K562 (cell line): Measurements from ENCODE around the gene MPND. TPM values are rescaled to one million over a fixed set of nuclear protein-coding genes. Genes with fewer than 3 reads are reported as not detected.

Experiments used
- ELF4 ChIP-seq: fragments of 450-650 bp; formaldehyde crosslinking; IDR thresholded peaks from 2 replicates; pipeline ENCODE4 v1.4.0; 2022; ENCODE audit warnings: missing genetic modification characterization
- ESRRB ChIP-seq: fragments of 250-450 bp; sonication (Bioruptor Pico); IDR thresholded peaks from 2 replicates; pipeline ENCODE4 v1.5.0; 2020; ENCODE audit warnings: mild to moderate bottlenecking, moderate library complexity, borderline replicate concordance
- FOXJ2 ChIP-seq: fragments of 200-800 bp; sonication (Bioruptor generic); IDR thresholded peaks from 2 replicates; pipeline ENCODE4 v1.6.1; 2016; ENCODE audit warnings: missing genetic modification characterization, missing compliant biosample characterization
- GABPA ChIP-seq: fragments of 200-800 bp; sonication (Bioruptor generic); conservative IDR thresholded peaks from 2 replicates; pipeline ENCODE4 v1.6.1; 2016; ENCODE audit warnings: low read depth, missing genetic modification characterization, missing compliant biosample characterization
- GTF2E2 ChIP-seq: fragments of 200-800 bp; sonication (Bioruptor generic); IDR thresholded peaks from 2 replicates; pipeline ENCODE4 v1.6.1; 2016; ENCODE audit warnings: missing genetic modification characterization, missing compliant biosample characterization
- NCOA1 ChIP-seq: fragments of 450-650 bp; IDR thresholded peaks from 2 replicates; pipeline ENCODE4 v1.6.1; 2016; ENCODE audit warnings: low read depth
- PHF21A ChIP-seq: fragments of 450-650 bp; IDR thresholded peaks from 2 replicates; pipeline ENCODE4 v1.6.1; 2017; ENCODE audit warnings: low read depth, borderline replicate concordance
- POLR2B ChIP-seq: fragments of 450-650 bp; IDR thresholded peaks from 2 replicates; pipeline ENCODE4 v1.6.1; 2018; ENCODE audit warnings: low read depth; ENCODE audit not compliant: partially characterized antibody
- POLR2G ChIP-seq: fragments of 200-400 bp; formaldehyde crosslinking; IDR thresholded peaks from 2 replicates; pipeline ENCODE4 v1.6.1; 2017; ENCODE audit warnings: low read depth, mild to moderate bottlenecking, antibody characterized with exemption, low read length, moderate library complexity
- PTRF ChIP-seq: fragments of 450-650 bp; IDR thresholded peaks from 2 replicates; pipeline ENCODE4 v1.6.1; 2016; ENCODE audit warnings: mild to moderate bottlenecking, missing genetic modification characterization, missing compliant biosample characterization
- RAD21 ChIP-seq, 2 experiments: fragments of 250-450 bp in 1 of 2; fragments of 450-650 bp in 1 of 2; sonication (Bioruptor Pico) in 1 of 2; formaldehyde crosslinking in 1 of 2; IDR thresholded peaks in 1 of 2; conservative IDR thresholded peaks in 1 of 2; 2 replicates each; pipeline versions ENCODE4 v1.4.0 to v1.8.0; 2020 to 2022; ENCODE audit warnings: mild to moderate bottlenecking in 2 of 2, moderate library complexity in 1 of 2
- SP1 ChIP-seq: sonication (generic); formaldehyde crosslinking; IDR thresholded peaks from 2 replicates; pipeline ENCODE4 v1.8.1; 2022; ENCODE audit warnings: mild to moderate bottlenecking, missing genetic modification reagents
- USF1 ChIP-seq: sonication (generic); formaldehyde crosslinking; IDR thresholded peaks from 2 replicates; pipeline ENCODE4 v1.9.0; 2022; ENCODE audit warnings: mild to moderate bottlenecking, missing genetic modification reagents
- USF2 ChIP-seq: sonication (generic); formaldehyde crosslinking; IDR thresholded peaks from 2 replicates; pipeline ENCODE4 v1.5.0; 2020; ENCODE audit warnings: missing genetic modification reagents
- polyA plus RNA-seq, 8 experiments: library from polyadenylated mRNA; depleted of rRNA in 4 of 8; stranded (reverse) in 5 of 8; unstranded in 3 of 8; fragments of >200 nt; fragmentation: Nextera tagmentation in 2 of 8; fragmentation: Illumina TruSeq in 1 of 8; extraction: Ambion mirVana in 2 of 8; extraction: Trizol in 1 of 8; gene quantifications; 2 replicates each; pipeline versions ENCODE4 v1.2.1 to v1.2.3, GENCODE V29; 2011 to 2014; ENCODE audit warnings: inconsistent platforms in 1 of 8, missing spikeins in 1 of 8
- total RNA-seq, 7 experiments: library from RNA; depleted of rRNA in 6 of 7; stranded (reverse); fragments of >200 nt in 6 of 7; fragmentation: Illumina TruSeq in 2 of 7; extraction: Trizol in 2 of 7; gene quantifications; 2 replicates each; pipeline versions ENCODE4 v1.2.1 to v1.2.3, GENCODE V29; 2011 to 2021; ENCODE audit warnings: low replicate concordance in 1 of 7
- TF ChIP-seq, protein P1 (sequence below): sonication (generic); formaldehyde crosslinking; IDR thresholded peaks from 2 replicates; pipeline ENCODE4 v1.8.1; 2022; ENCODE audit warnings: missing genetic modification reagents
- TF ChIP-seq, protein P2 (sequence below): IDR thresholded peaks from 2 replicates; pipeline ENCODE4 v1.6.1; 2011; ENCODE audit warnings: borderline replicate concordance, low read depth, mild to moderate bottlenecking, moderate library complexity, low read length; ENCODE audit not compliant: insufficient read depth, poor library complexity, severe bottlenecking
- TF ChIP-seq, protein P3 (sequence below): fragments of 250-450 bp; sonication (Bioruptor Pico); IDR thresholded peaks from 2 replicates; pipeline ENCODE4 v1.5.1; 2021; ENCODE audit warnings: mild to moderate bottlenecking

MPND gene
- total and polyA plus RNA-seq, 9 of the 15 experiments (the other 6 are each of a cell fraction or from before 2014, with no cell fraction given) = 0.25 to 14.0 (median 3.9) TPM

- TF ChIP-seq, protein P1, sequence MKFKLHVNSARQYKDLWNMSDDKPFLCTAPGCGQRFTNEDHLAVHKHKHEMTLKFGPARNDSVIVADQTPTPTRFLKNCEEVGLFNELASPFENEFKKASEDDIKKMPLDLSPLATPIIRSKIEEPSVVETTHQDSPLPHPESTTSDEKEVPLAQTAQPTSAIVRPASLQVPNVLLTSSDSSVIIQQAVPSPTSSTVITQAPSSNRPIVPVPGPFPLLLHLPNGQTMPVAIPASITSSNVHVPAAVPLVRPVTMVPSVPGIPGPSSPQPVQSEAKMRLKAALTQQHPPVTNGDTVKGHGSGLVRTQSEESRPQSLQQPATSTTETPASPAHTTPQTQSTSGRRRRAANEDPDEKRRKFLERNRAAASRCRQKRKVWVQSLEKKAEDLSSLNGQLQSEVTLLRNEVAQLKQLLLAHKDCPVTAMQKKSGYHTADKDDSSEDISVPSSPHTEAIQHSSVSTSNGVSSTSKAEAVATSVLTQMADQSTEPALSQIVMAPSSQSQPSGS (CRISPR knock-in tag) = no peak
- TF ChIP-seq POLR2B (peak; percentile 33), GABPA (tag) (no peak; the same call in 1 of the 2 replicates), POLR2G (peak; percentile 81), NCOA1 (no peak), ESRRB (CRISPR knock-in tag) (no peak), PTRF (no peak), USF1 (CRISPR knock-in tag) (peak; percentile 65), SP1 (CRISPR knock-in tag) (peak; percentile 45; the same call in 1 of the 2 replicates), USF2 (CRISPR knock-in tag) (peak; percentile 39), PHF21A (no peak), FOXJ2 (no peak), GTF2E2 (tag) (no peak), RAD21 (CRISPR knock-in tag; conservative IDR thresholded peaks at IDR 0.05 in 1 of 2, IDR thresholded peaks at IDR 0.05 in 1 of 2) (no peak), ELF4 (0 out of 2 replicates have a peak, but pooled peaks have one; percentile 9)
- TF ChIP-seq, protein P2, sequence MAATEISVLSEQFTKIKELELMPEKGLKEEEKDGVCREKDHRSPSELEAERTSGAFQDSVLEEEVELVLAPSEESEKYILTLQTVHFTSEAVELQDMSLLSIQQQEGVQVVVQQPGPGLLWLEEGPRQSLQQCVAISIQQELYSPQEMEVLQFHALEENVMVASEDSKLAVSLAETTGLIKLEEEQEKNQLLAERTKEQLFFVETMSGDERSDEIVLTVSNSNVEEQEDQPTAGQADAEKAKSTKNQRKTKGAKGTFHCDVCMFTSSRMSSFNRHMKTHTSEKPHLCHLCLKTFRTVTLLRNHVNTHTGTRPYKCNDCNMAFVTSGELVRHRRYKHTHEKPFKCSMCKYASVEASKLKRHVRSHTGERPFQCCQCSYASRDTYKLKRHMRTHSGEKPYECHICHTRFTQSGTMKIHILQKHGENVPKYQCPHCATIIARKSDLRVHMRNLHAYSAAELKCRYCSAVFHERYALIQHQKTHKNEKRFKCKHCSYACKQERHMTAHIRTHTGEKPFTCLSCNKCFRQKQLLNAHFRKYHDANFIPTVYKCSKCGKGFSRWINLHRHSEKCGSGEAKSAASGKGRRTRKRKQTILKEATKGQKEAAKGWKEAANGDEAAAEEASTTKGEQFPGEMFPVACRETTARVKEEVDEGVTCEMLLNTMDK = no peak
- TF ChIP-seq, protein P3, sequence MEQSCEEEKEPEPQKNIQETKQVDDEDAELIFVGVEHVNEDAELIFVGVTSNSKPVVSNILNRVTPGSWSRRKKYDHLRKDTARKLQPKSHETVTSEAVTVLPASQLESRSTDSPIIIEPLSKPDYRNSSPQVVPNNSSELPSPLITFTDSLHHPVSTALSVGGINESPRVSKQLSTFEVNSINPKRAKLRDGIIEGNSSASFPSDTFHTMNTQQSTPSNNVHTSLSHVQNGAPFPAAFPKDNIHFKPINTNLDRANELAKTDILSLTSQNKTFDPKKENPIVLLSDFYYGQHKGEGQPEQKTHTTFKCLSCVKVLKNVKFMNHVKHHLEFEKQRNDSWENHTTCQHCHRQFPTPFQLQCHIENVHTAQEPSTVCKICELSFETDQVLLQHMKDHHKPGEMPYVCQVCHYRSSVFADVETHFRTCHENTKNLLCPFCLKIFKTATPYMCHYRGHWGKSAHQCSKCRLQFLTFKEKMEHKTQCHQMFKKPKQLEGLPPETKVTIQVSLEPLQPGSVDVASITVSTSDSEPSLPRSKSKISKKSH = no peak
Observed at GRCh38 chr19:4343370-4344307, at the start of gene MPND (continued).
